Esophagus (tissue), 2 donors: ENCODE measurements around the gene ZNF525. TPM values are rescaled to one million over a fixed set of nuclear protein-coding genes. Genes with fewer than 3 reads are reported as not detected.
"Not testable (repeated sequence)": the region's sequence is repeated elsewhere in the genome, so short reads cannot be mapped to it uniquely, and the experiment has no call there.

Experiments used
- H3K27ac ChIP-seq, 2 donors: one replicate each; pipeline ENCODE4 v1.5.1; 2013; ENCODE audit warnings: low read depth in 2 of 2, mild to moderate bottlenecking in 2 of 2, inconsistent platforms in 1 of 2, low read length in 1 of 2, moderate library complexity in 1 of 2
- H3K27me3 ChIP-seq, 2 donors: one replicate each; pipeline ENCODE4 v1.6.1; 2013; ENCODE audit warnings: low read length in 2 of 2, control low read depth in 1 of 2, mild to moderate bottlenecking in 1 of 2; ENCODE audit not compliant: insufficient read depth in 2 of 2, control insufficient read depth in 1 of 2
- H3K36me3 ChIP-seq, 2 donors: one replicate each; pipeline ENCODE4 v1.6.1; 2013; ENCODE audit warnings: low read length in 1 of 2; ENCODE audit not compliant: control insufficient read depth in 2 of 2, insufficient read depth in 2 of 2
- H3K4me1 ChIP-seq, 2 donors: one replicate each; pipeline ENCODE4 v1.6.1; 2013; ENCODE audit warnings: low read length in 1 of 2; ENCODE audit not compliant: control insufficient read depth in 2 of 2, insufficient read depth in 2 of 2
- H3K4me3 ChIP-seq, 2 donors: one replicate each; pipeline ENCODE4 v1.5.1; 2013; ENCODE audit warnings: low read length in 2 of 2, mild to moderate bottlenecking in 2 of 2, low read depth in 1 of 2, moderate library complexity in 1 of 2
- H3K9me3 ChIP-seq, 2 donors: one replicate each; pipeline ENCODE4 v1.6.1; 2013; ENCODE audit warnings: mild to moderate bottlenecking in 2 of 2, low read depth in 1 of 2, low read length in 1 of 2, moderate library complexity in 1 of 2; ENCODE audit not compliant: control insufficient read depth in 2 of 2, insufficient read depth in 1 of 2
- WGBS, 2 donors: extraction: QIAGEN DNeasy Blood & Tissue Kit; methylation state at CpG; one replicate each; pipeline ENCODE4 v1.1.7; 2013; 5-methylcytosine and 5-hydroxymethylcytosine counted together
- polyA plus RNA-seq, 2 donors: library from polyadenylated mRNA; stranded (reverse); fragments of 200-250 nt; gene quantifications; one replicate each; pipeline ENCODE4 v1.2.3, GENCODE V29; 2013
- donor health status: healthy with polysubstance abuse.
- donor health status: Bipolar disorder and iron deficiency.

ZNF525 gene
- polyA plus RNA-seq, 2 donors: 3.2 to 5.2 TPM

- peak within 1 kb of the TSS; percentile 53 to 81 for H3K4me3 ChIP-seq
- 0 to 1% methylated on average over 58 of the region's 58 CpGs for WGBS, 2 donors
- no peaks in the 10 kb centered on the region for H3K27me3 ChIP-seq
- peaks cover 0 to 2% of the 10 kb centered on the region in 2 donors for H3K36me3 ChIP-seq
- H3K9me3 ChIP-seq: peaks cover 2 to 3% of the 10 kb centered on the region in 2 donors
- peaks cover 0 to 3% of the 10 kb centered on the region in 2 donors for H3K4me1 ChIP-seq
- H3K27ac ChIP-seq: peak within 1 kb of the TSS; percentile 77 to 85
Observed at GRCh38 chr19:53394974-53395839, 29.7 kb downstream of the ZNF525 start, which contains the start of gene ZNF765. Gene ZNF765, plus strand, starts transcription at chr19:53395149. Its CDS starts 2,867 bp downstream, at chr19:53398016.

- H3K27me3 ChIP-seq, H3K4me1 ChIP-seq, H3K36me3 ChIP-seq, H3K9me3 ChIP-seq: not testable (repeated sequence)
- WGBS, 2 donors: 10 to 15% methylated on average over 9 of the region's 9 CpGs
- Histone ChIP-seq H3K27ac (peak overlapping the region; percentile 77 to 85), H3K4me3 (peak overlapping the region; percentile 53 to 81)
Observed at GRCh38 chr19:53395840-53396524, 30.5 kb downstream of the ZNF525 start.

- Histone ChIP-seq H3K36me3 (peaks cover 0 to 5% of the 10 kb centered on the region in 2 donors), H3K27me3 (no peaks in the 10 kb centered on the region), H3K4me1 (peaks cover 0 to 3% of the 10 kb centered on the region in 2 donors), H3K4me3 (no peak overlapping the region), H3K27ac (no peak overlapping the region), H3K9me3 (peaks cover 2 to 3% of the 10 kb centered on the region in 2 donors)
- WGBS, 2 donors: 3 to 17% methylated on average over 1 of the region's 1 CpG
Observed at GRCh38 chr19:53396525-53396868, 31.0 kb downstream of the ZNF525 start.

GRCh38 chr19:53397918-53398317 lies 32.4 kb downstream of the ZNF525 start:
- H3K27ac ChIP-seq, H3K9me3 ChIP-seq, H3K4me1 ChIP-seq, H3K4me3 ChIP-seq, H3K27me3 ChIP-seq: not testable (repeated sequence)
- H3K36me3 ChIP-seq: peaks cover 0 to 12% of the 10 kb centered on the region in 2 donors
- WGBS, 2 donors: 90 to 95% methylated on average over 1 of the region's 1 CpG

GRCh38 chr19:53409505-53410204 lies 44.1 kb downstream of the ZNF525 start:
- H3K36me3 ChIP-seq: peaks cover 3 to 21% of the 10 kb centered on the region in 2 donors
- peak overlapping the region in 1 of 2 donors; percentile 1 for H3K4me3 ChIP-seq
- H3K9me3 ChIP-seq: peaks cover 6 to 17% of the 10 kb centered on the region in 2 donors
- H3K27ac ChIP-seq: no peak overlapping the region
- no peaks in the 10 kb centered on the region for H3K27me3 ChIP-seq
- H3K4me1 ChIP-seq: no peaks in the 10 kb centered on the region
- WGBS, 2 donors: 91% methylated on average over 7 of the region's 7 CpGs

GRCh38 chr19:53420520-53421315 lies 55.2 kb downstream of the ZNF525 start:
- 62 to 66% methylated on average over 11 of the region's 11 CpGs for WGBS, 2 donors
- not testable (repeated sequence) for H3K27me3 ChIP-seq, H3K9me3 ChIP-seq, H3K27ac ChIP-seq, H3K36me3 ChIP-seq, H3K4me3 ChIP-seq, H3K4me1 ChIP-seq

- Histone ChIP-seq H3K27ac (no peak overlapping the region), H3K9me3 (no peaks in the 10 kb centered on the region), H3K36me3 (no peaks in the 10 kb centered on the region), H3K27me3 (no peaks in the 10 kb centered on the region), H3K4me1 (no peaks in the 10 kb centered on the region), H3K4me3 (no peak overlapping the region)
- WGBS, 2 donors: 83 to 88% methylated on average over 5 of the region's 5 CpGs
Observed at GRCh38 chr19:53422551-53422950, 57.0 kb downstream of the ZNF525 start.

GRCh38 chr19:53423074-53423473 lies 57.6 kb downstream of the ZNF525 start:
- not testable (repeated sequence) for H3K9me3 ChIP-seq, H3K4me3 ChIP-seq, H3K4me1 ChIP-seq, H3K27me3 ChIP-seq, H3K27ac ChIP-seq, H3K36me3 ChIP-seq
- WGBS, 2 donors: 14 to 20% methylated on average over 7 to 8 of the region's 13 CpGs

- H3K36me3 ChIP-seq, H3K9me3 ChIP-seq, H3K27me3 ChIP-seq, H3K27ac ChIP-seq, H3K4me3 ChIP-seq, H3K4me1 ChIP-seq: not testable (repeated sequence)
- 44 to 53% methylated on average over 8 of the region's 8 CpGs for WGBS, 2 donors
Observed at GRCh38 chr19:53423680-53424079, 58.2 kb downstream of the ZNF525 start.
